A673 (cell line): ENCODE data around the gene IL11RA. TPM values are rescaled to one million over a fixed set of nuclear protein-coding genes. Genes with fewer than 3 reads are reported as not detected.

ENCODE experiments used
- BruUV-seq: library from RNA; stranded (reverse); fragments of 400-500 nt; replicated peaks from 2 replicates; lab custom pipeline; 2021; lab: Mats Ljungman, UMichigan
- CTCF ChIA-PET: fragments of 300-600 bp; sonication (Branson Sonifier 250); formaldehyde crosslinking; loops from one replicate; lab custom pipeline; 2022; ENCODE audit warnings: antibody characterized with exemption; lab: Charles Lee
- POLR2A ChIA-PET: fragments of 300-600 bp; sonication (Branson Sonifier 250); formaldehyde crosslinking; loops from one replicate; lab custom pipeline; 2022; ENCODE audit warnings: antibody characterized with exemption; ENCODE audit not compliant: low non-redundant PET; lab: Charles Lee
- DNase-seq: peaks from one replicate; pipeline ENCODE4 v3.0.0-alpha.2; 2015; ENCODE audit warnings: low spot score
- H3K27ac ChIP-seq: fragments of 200-600 bp; sonication (generic); 2 replicates; pipeline ENCODE4 v1.5.1; 2016; ENCODE audit warnings: mixed run types, low read depth, mild to moderate bottlenecking, mixed read lengths, antibody characterized with exemption, low read length; ENCODE audit not compliant: poor library complexity, severe bottlenecking
- H3K27me3 ChIP-seq: fragments of 200-600 bp; sonication (generic); replicated peaks from 2 replicates; pipeline ENCODE4 v1.6.1; 2017; ENCODE audit warnings: mixed run types, low read depth, mild to moderate bottlenecking, mixed read lengths, antibody characterized with exemption, low read length; ENCODE audit not compliant: insufficient read depth, poor library complexity
- H3K36me3 ChIP-seq: fragments of 200-600 bp; sonication (generic); 2 replicates; pipeline ENCODE4 v1.6.1; 2016; ENCODE audit warnings: mixed run types, mild to moderate bottlenecking, mixed read lengths, antibody characterized with exemption, low read length; ENCODE audit not compliant: insufficient read depth, poor library complexity, severe bottlenecking
- H3K4me1 ChIP-seq: fragments of 200-600 bp; sonication (generic); 2 replicates; pipeline ENCODE4 v1.6.1; 2017; ENCODE audit warnings: mixed run types, mild to moderate bottlenecking, mixed read lengths, antibody characterized with exemption, low read length; ENCODE audit not compliant: insufficient read depth, poor library complexity, severe bottlenecking
- H3K4me3 ChIP-seq: fragments of 200-600 bp; sonication (generic); 2 replicates; pipeline ENCODE4 v1.5.1; 2016; ENCODE audit warnings: low read depth, mixed run types, mild to moderate bottlenecking, mixed read lengths, low read length; ENCODE audit not compliant: poor library complexity, severe bottlenecking
- H3K9me3 ChIP-seq: fragments of 200-600 bp; sonication (generic); 2 replicates; pipeline ENCODE4 v1.6.1; 2016; ENCODE audit warnings: mixed run types, low read depth, mild to moderate bottlenecking, mixed read lengths, antibody characterized with exemption, low read length; ENCODE audit not compliant: poor library complexity, severe bottlenecking
- CTCF ChIP-seq: fragments of 300-800, 200-600 bp; sonication (generic); conservative IDR thresholded peaks from 2 replicates; pipeline ENCODE4 v1.5.1; 2017; ENCODE audit warnings: low read depth, mild to moderate bottlenecking, antibody characterized with exemption, low read length, moderate library complexity, mixed read lengths
- EZH2 ChIP-seq: fragments of 200-600 bp; sonication (generic); IDR thresholded peaks from 2 replicates; pipeline ENCODE4 v1.6.1; 2017; ENCODE audit warnings: borderline replicate concordance, low read depth, mild to moderate bottlenecking, mixed read lengths, antibody characterized with exemption, low read length; ENCODE audit not compliant: poor library complexity, severe bottlenecking
- intact Hi-C: fragments of 100-400 bp; cut with micrococcal nuclease; formaldehyde crosslinking; loops from one replicate; pipeline ENCODE4 v1.10.0; 2022; ENCODE audit not compliant: unreplicated experiment
- total RNA-seq: library from RNA; stranded (reverse); gene quantifications from 2 replicates; pipeline ENCODE4 v1.2.3, GENCODE V29; 2021

Gene IL11RA
- total RNA-seq, 1 experiment from 2014 or later: 5.6 TPM

DNA sequence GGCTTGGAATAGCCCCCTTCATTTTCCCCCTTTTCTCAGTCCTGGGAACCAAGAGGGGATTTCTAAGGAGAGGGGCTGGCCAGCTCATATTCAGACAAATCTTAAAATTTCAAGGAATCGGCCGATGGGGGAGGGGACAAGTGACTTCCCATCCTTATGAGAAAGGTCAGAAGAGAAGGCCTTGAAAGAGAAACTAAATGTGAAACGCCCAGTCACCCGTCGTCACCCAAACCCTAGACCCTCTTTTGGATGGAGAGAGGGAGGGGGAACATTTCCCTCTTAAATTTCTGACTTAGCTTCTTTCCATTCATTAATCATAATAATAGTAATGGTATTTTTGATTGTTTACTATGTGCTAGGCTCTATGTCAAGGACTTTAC lies 39.9 kb downstream of the IL11RA start:
- no peaks in the 10 kb centered on the region for H3K27me3 ChIP-seq
- H3K27ac ChIP-seq: no peak overlapping the region
- H3K4me3 ChIP-seq: no peak overlapping the region
- no TSS peak for BruUV-seq
- intact Hi-C loops: no loop called here
- TF ChIP-seq EZH2: no peak
- TF ChIP-seq CTCF: no peak
- ChIA-PET POLR2A (no interaction called here), CTCF (interaction anchor here (1.6 kb wide), 1 partner anchor 11 kb away, joined by 8 read pairs; no protein-coding TSS in a partner anchor)
- no peaks in the 10 kb centered on the region for H3K9me3 ChIP-seq
- no peaks in the 10 kb centered on the region for H3K4me1 ChIP-seq
- no peak for DNase-seq
- no peaks in the 10 kb centered on the region for H3K36me3 ChIP-seq

GRCh38 chr9:34693560-34693959 lies 41.6 kb downstream of the IL11RA start:
- ChIA-PET CTCF (no interaction called here), POLR2A (no interaction called here)
- no peak for TF ChIP-seq EZH2
- no peak overlapping the region for H3K4me3 ChIP-seq
- H3K4me1 ChIP-seq: no peaks in the 10 kb centered on the region
- no peaks in the 10 kb centered on the region for H3K9me3 ChIP-seq
- no peaks in the 10 kb centered on the region for H3K36me3 ChIP-seq
- no TSS peak for BruUV-seq
- no peak for DNase-seq
- H3K27ac ChIP-seq: no peak overlapping the region
- intact Hi-C loops: no loop called here
- no peaks in the 10 kb centered on the region for H3K27me3 ChIP-seq

- Histone ChIP-seq H3K36me3 (no peaks in the 10 kb centered on the region), H3K27me3 (no peaks in the 10 kb centered on the region), H3K4me3 (no peak overlapping the region), H3K4me1 (no peaks in the 10 kb centered on the region), H3K27ac (no peak overlapping the region), H3K9me3 (no peaks in the 10 kb centered on the region)
- BruUV-seq: no TSS peak
- CTCF ChIA-PET: no interaction called here
- no peak for TF ChIP-seq CTCF
- TF ChIP-seq EZH2: no peak
- POLR2A ChIA-PET: no interaction called here
- intact Hi-C loops: no loop called here
- no peak for DNase-seq
Measured at GRCh38 chr9:34694811-34695210, 42.8 kb downstream of the IL11RA start.

- BruUV-seq: no TSS peak
- Histone ChIP-seq H3K9me3 (no peaks in the 10 kb centered on the region), H3K36me3 (no peaks in the 10 kb centered on the region), H3K4me3 (peak overlapping the region; percentile 61), H3K4me1 (no peaks in the 10 kb centered on the region), H3K27ac (no peak overlapping the region), H3K27me3 (peaks cover 5% of the 10 kb centered on the region)
- DNase-seq: peak; percentile 83
- POLR2A ChIA-PET: no interaction called here
- intact Hi-C loops: no loop called here
- TF ChIP-seq CTCF (peak; percentile 98), EZH2 (no peak)
- CTCF ChIA-PET: no interaction called here
Measured at GRCh38 chr9:34701023-34701768, 49.2 kb downstream of the IL11RA start.
